T-cell (primary cell): ENCODE data around the gene MARCHF6. TPM values are rescaled to one million over a fixed set of nuclear protein-coding genes. Genes with fewer than 3 reads are reported as not detected.
A peak's percentile ranks its signal among the peaks of the same experiment; 100 is the strongest.

ENCODE experiments used
- ATAC-seq, 4 experiments: fragments of 200-7000 bp in 3 of 4; fragments of 150-1000 bp in 1 of 4; cut with Tn5 transposase; replicated peaks in 1 of 4; 1 replicate in 3 of 4; 2 replicates in 1 of 4; pipeline ENCODE4 v1.10.0; 2021; ENCODE audit warnings: moderate library complexity in 3 of 4, mild to moderate bottlenecking in 2 of 4, moderate number of reproducible peaks in 1 of 4
- CTCF ChIA-PET, 2 donors: fragments of 300-600 bp; sonication (Branson Sonifier 250); formaldehyde crosslinking; loops; one replicate each; lab custom pipeline; 2022; ENCODE audit warnings: antibody characterized with exemption in 2 of 2; lab: Charles Lee
- POLR2A ChIA-PET, 2 donors: fragments of 300-600 bp; sonication (Branson Sonifier 250); formaldehyde crosslinking; loops; one replicate each; lab custom pipeline; 2022; ENCODE audit warnings: antibody characterized with exemption in 2 of 2; lab: Charles Lee
- DNase-seq, 35 experiments: peaks; one replicate each; pipeline versions ENCODE4 v3.0.0 to v3.0.0-alpha.2; 2013 to 2023
- H3K27ac ChIP-seq: one replicate; pipeline ENCODE4 v1.5.1; 2013; ENCODE audit warnings: low read length
- H3K27me3 ChIP-seq, 2 experiments: replicated peaks in 1 of 2; 1 replicate in 1 of 2; 2 replicates in 1 of 2; pipeline versions ENCODE4 v1.6.1 to v1.7.0; 2013; ENCODE audit warnings: low read length in 1 of 2, mixed read lengths in 1 of 2; ENCODE audit not compliant: control insufficient read depth in 2 of 2, insufficient read depth in 2 of 2; ENCODE audit errors: extremely low read depth in 1 of 2
- H3K36me3 ChIP-seq, 2 donors: 1 replicate in 1 of 2; 2 replicates in 1 of 2; pipeline versions ENCODE4 v1.6.1 to v1.7.0; 2013; ENCODE audit warnings: low read length in 1 of 2; ENCODE audit not compliant: control insufficient read depth in 2 of 2, insufficient read depth in 1 of 2; ENCODE audit errors: extremely low read depth in 1 of 2
- H3K4me1 ChIP-seq, 2 experiments: 1 replicate in 1 of 2; 2 replicates in 1 of 2; pipeline versions ENCODE4 v1.6.1 to v1.7.0; 2013; ENCODE audit warnings: low read length in 2 of 2, mixed read lengths in 1 of 2; ENCODE audit not compliant: insufficient read depth in 2 of 2, control insufficient read depth in 1 of 2; ENCODE audit errors: extremely low read depth in 1 of 2
- H3K4me3 ChIP-seq, 2 donors: 1 replicate in 1 of 2; 2 replicates in 1 of 2; pipeline versions ENCODE4 v1.5.1 to v1.7.0; 2013; ENCODE audit warnings: mild to moderate bottlenecking in 2 of 2, low read length in 1 of 2, moderate library complexity in 1 of 2; ENCODE audit not compliant: control insufficient read depth in 1 of 2; ENCODE audit errors: extremely low read depth in 1 of 2
- H3K9me3 ChIP-seq: 2 replicates; pipeline ENCODE4 v1.7.0; 2013
- H3K27ac Mint-ChIP-seq, 2 donors: one replicate each; pipeline ENCODE4 v1.8.0; 2020 to 2021; ENCODE audit warnings: mild to moderate bottlenecking in 2 of 2, mixed read lengths in 2 of 2
- H3K27me3 Mint-ChIP-seq, 2 donors: one replicate each; pipeline ENCODE4 v1.8.0; 2021 to 2022; ENCODE audit warnings: mixed read lengths in 2 of 2
- H3K36me3 Mint-ChIP-seq: one replicate; pipeline ENCODE4 v1.8.0; 2021; ENCODE audit warnings: mixed read lengths
- H3K4me1 Mint-ChIP-seq, 3 donors: one replicate each; pipeline ENCODE4 v1.8.0; 2020 to 2022; ENCODE audit warnings: mixed read lengths in 3 of 3, mild to moderate bottlenecking in 1 of 3
- H3K4me3 Mint-ChIP-seq, 3 donors: one replicate each; pipeline ENCODE4 v1.8.0; 2020 to 2022; ENCODE audit warnings: mild to moderate bottlenecking in 3 of 3, mixed read lengths in 3 of 3, moderate library complexity in 3 of 3
- H3K9me3 Mint-ChIP-seq, 3 donors: one replicate each; pipeline ENCODE4 v1.8.0; 2020 to 2022; ENCODE audit warnings: mixed read lengths in 3 of 3
- WGBS: methylation state at CpG from one replicate; pipeline ENCODE4 v1.1.5; 2013; ENCODE audit warnings: missing lambda C conversion rate; ENCODE audit not compliant: insufficient coverage; 5-methylcytosine and 5-hydroxymethylcytosine counted together
- total RNA-seq, 35 experiments: library from RNA in 6 of 35; stranded (reverse) in 6 of 35; fragments of 120-200 nt in 1 of 35; gene quantifications; one replicate each; pipeline versions ENCODE4 v1.2.1 to v1.2.4 and lab custom pipeline; 2013 to 2026

The MARCHF6 gene
- total RNA-seq, 5 donors from 2014 or later (not counting 1 experiment from before 2014, with no cell fraction given), result 146 to 185 (median 167) TPM

GRCh38 chr5:10354048-10354872 lies 765 bp downstream of the MARCHF6 start:
- Mint-ChIP-seq H3K4me1 (peaks cover 49 to 52% (median 50%) of the 10 kb centered on the region in 3 donors), H3K9me3 (no peaks in the 10 kb centered on the region), H3K27me3 (no peaks in the 10 kb centered on the region), H3K36me3 (peaks cover 3% of the 10 kb centered on the region), H3K27ac (peak overlapping the region; percentile 97 to 98), H3K4me3 (peak overlapping the region; percentile 98 to 100 (median 99))
- DNase-seq, result peak in 25 of 35 experiments; percentile 10 to 53 (median 29)
- H3K4me3 ChIP-seq, result peak overlapping the region; percentile 71 to 87
- CTCF ChIA-PET, result interaction anchor here (0.6 to 1.1 kb wide), 4 partner anchors 12 to 83 kb away, joined by 3 read pairs; no protein-coding TSS in a partner anchor
- H3K27ac ChIP-seq, result peak overlapping the region; percentile 65
- H3K9me3 ChIP-seq, result no peaks in the 10 kb centered on the region
- peak in 3 of 4 experiments; percentile 5 to 15 (median 9) for ATAC-seq
- POLR2A ChIA-PET, result interaction anchor here (0.6 to 1.4 kb wide), 7 partner anchors 13 to 407 kb away, joined by 3 to 6 read pairs (median 3); partner anchors contain the start of genes CCT5 (in 1 of the 2) and DAP (in 1 of the 2)
- H3K27me3 ChIP-seq, result no peaks in the 10 kb centered on the region
- peaks cover 18 to 25% of the 10 kb centered on the region in 2 experiments for H3K4me1 ChIP-seq
- WGBS, result 0% methylated on average over 27 of the region's 54 CpGs
- no peaks in the 10 kb centered on the region for H3K36me3 ChIP-seq

- Mint-ChIP-seq H3K9me3 (no peaks in the 10 kb centered on the region), H3K27me3 (no peaks in the 10 kb centered on the region), H3K4me1 (peaks cover 56 to 60% (median 59%) of the 10 kb centered on the region in 3 donors), H3K36me3 (peaks cover 3% of the 10 kb centered on the region), H3K4me3 (peak overlapping the region; percentile 98 to 100 (median 99)), H3K27ac (peak overlapping the region; percentile 97 to 98)
- Histone ChIP-seq H3K27me3 (no peaks in the 10 kb centered on the region), H3K27ac (peak overlapping the region; percentile 65), H3K4me1 (peaks cover 21 to 25% of the 10 kb centered on the region in 2 experiments), H3K36me3 (no peaks in the 10 kb centered on the region), H3K4me3 (peak overlapping the region; percentile 71 to 87), H3K9me3 (no peaks in the 10 kb centered on the region)
- no CpG with 5 or more reads among the region's 16 CpGs for WGBS
- POLR2A ChIA-PET, result interaction anchor here in 1 of 2 donors (0.6 to 1.0 kb wide), 2 partner anchors 12 to 70 kb away, joined by 3 to 5 read pairs; no protein-coding TSS in a partner anchor
- CTCF ChIA-PET, result interaction anchor here (1.0 to 1.1 kb wide), 3 partner anchors 11 to 71 kb away, joined by 3 read pairs; no protein-coding TSS in a partner anchor
- ATAC-seq, result no peak
- peak in 1 of 35 experiments; percentile 42 for DNase-seq
These were observed 1.8 kb downstream of the MARCHF6 start for GRCh38 chr5:10355071-10355889.

DNA sequence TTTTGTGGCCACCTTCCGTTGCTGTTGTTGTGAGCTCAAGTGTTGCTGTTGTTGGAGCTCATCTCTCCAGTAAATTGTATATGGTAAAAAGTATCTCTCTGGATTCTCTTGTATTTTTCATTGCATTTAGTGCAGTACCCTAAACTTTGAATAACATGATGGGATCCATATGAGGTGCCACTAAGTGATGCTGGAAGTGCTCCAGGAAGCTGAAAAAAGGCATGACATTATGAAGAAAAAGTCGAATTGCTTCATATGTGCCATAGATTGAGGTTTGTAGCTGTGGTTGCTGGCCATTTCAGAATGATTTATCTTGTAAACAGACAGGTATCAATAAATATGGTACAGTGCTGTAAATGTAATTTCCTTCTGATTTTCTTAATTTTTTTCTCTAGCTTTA lies 5.5 kb downstream of the MARCHF6 start:
- Mint-ChIP-seq H3K4me1 (peaks cover 78 to 91% (median 80%) of the 10 kb centered on the region in 3 donors), H3K27ac (no peak overlapping the region), H3K36me3 (peaks cover 3% of the 10 kb centered on the region), H3K9me3 (no peaks in the 10 kb centered on the region), H3K27me3 (no peaks in the 10 kb centered on the region), H3K4me3 (no peak overlapping the region)
- no peak overlapping the region for H3K4me3 ChIP-seq
- no peaks in the 10 kb centered on the region for H3K27me3 ChIP-seq
- ChIA-PET POLR2A (interaction anchor here (0.6 to 1.2 kb wide), 3 partner anchors 9 to 56 kb away, joined by 3 to 4 read pairs (median 3); no protein-coding TSS in a partner anchor), CTCF (interaction anchor here (0.7 to 1.3 kb wide), 4 partner anchors 21 to 269 kb away, joined by 3 read pairs; no protein-coding TSS in a partner anchor)
- ATAC-seq (no peak), DNase-seq (no peak)
- no peaks in the 10 kb centered on the region for H3K36me3 ChIP-seq
- no peak overlapping the region for H3K27ac ChIP-seq
- 60% methylated on average over 1 of the region's 2 CpGs for WGBS
- H3K9me3 ChIP-seq, result no peaks in the 10 kb centered on the region
- peaks cover 8 to 20% of the 10 kb centered on the region in 2 experiments for H3K4me1 ChIP-seq

- CTCF ChIA-PET, result no interaction called here
- H3K4me3 Mint-ChIP-seq, result no peak overlapping the region
- peak overlapping the region in 1 of 2 donors; percentile 25 for H3K27ac Mint-ChIP-seq
These were observed 7.2 kb downstream of the MARCHF6 start for GRCh38 chr5:10360686-10361085.

DNA sequence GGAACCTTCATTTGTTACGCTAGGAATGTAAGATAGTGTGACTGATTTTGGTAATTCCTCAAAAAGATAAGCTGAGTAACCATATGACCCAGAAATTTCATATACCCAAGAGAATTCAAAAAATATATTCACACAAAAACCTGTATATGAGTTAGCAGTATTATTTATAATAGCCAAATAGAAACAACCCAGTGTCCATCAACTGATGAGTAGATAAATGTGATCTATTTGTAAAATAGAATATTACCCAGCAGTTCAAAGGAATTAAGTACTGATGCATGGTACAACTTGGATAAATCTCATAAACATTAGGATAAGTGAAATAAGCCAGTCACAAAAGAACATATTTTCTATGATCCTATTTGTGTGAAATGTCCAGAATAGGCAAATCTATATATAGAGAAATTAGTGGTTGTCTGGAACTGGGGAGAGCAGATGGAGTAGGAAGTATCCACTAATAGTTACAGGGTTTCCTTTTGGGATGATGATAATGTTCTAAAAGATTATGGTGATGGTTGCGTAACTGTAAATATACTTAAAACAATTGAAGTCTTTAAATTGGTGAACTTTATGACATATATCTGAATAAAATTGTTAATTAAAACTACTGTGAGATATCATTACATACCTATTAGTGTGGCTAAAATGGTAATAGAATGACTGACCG lies 10.2 kb downstream of the MARCHF6 start:
- no peak overlapping the region for H3K27ac Mint-ChIP-seq
- ChIA-PET POLR2A (no interaction called here), CTCF (interaction anchor here (1.0 to 2.4 kb wide), 4 partner anchors 14 to 80 kb away, joined by 3 to 20 read pairs (median 9); no protein-coding TSS in a partner anchor)
- Histone ChIP-seq H3K36me3 (peaks cover 0 to 2% of the 10 kb centered on the region in 2 donors), H3K4me3 (no peak overlapping the region), H3K27me3 (no peaks in the 10 kb centered on the region), H3K27ac (no peak overlapping the region), H3K4me1 (peaks cover 5 to 24% of the 10 kb centered on the region in 2 experiments), H3K9me3 (no peaks in the 10 kb centered on the region)
- no peak overlapping the region for H3K4me3 Mint-ChIP-seq
- no peak for DNase-seq
- H3K9me3 Mint-ChIP-seq, result no peaks in the 10 kb centered on the region
- ATAC-seq, result no peak
- peaks cover 6% of the 10 kb centered on the region for H3K36me3 Mint-ChIP-seq
- H3K27me3 Mint-ChIP-seq, result no peaks in the 10 kb centered on the region
- peaks cover 83 to 88% (median 85%) of the 10 kb centered on the region in 3 donors for H3K4me1 Mint-ChIP-seq
- 100% methylated on average over 1 of the region's 3 CpGs for WGBS

More at GRCh38 chr5:10360686-10361085, 7.2 kb downstream of the MARCHF6 start:
- POLR2A ChIA-PET, result no interaction called here
- no peak for DNase-seq
- Histone ChIP-seq H3K9me3 (no peaks in the 10 kb centered on the region), H3K4me3 (no peak overlapping the region), H3K27ac (no peak overlapping the region), H3K36me3 (peaks cover 0 to 2% of the 10 kb centered on the region in 2 donors), H3K4me1 (peaks cover 8 to 14% of the 10 kb centered on the region in 2 experiments), H3K27me3 (no peaks in the 10 kb centered on the region)
- Mint-ChIP-seq H3K27me3 (no peaks in the 10 kb centered on the region), H3K36me3 (peaks cover 3% of the 10 kb centered on the region), H3K9me3 (no peaks in the 10 kb centered on the region), H3K4me1 (peaks cover 83 to 87% (median 84%) of the 10 kb centered on the region in 3 donors)
- no peak for ATAC-seq
